Type B pancreatic cell (in vitro differentiated cells): ENCODE data around the gene ADGRL3. TPM values are rescaled to one million over a fixed set of nuclear protein-coding genes. Genes with fewer than 3 reads are reported as not detected.

ENCODE experiments used
- DNase-seq: peaks from one replicate; pipeline ENCODE4 v3.0.0; 2021; ENCODE audit warnings: mixed read lengths; ENCODE audit not compliant: unreplicated experiment; ENCODE audit errors: extremely low spot score
- H3K27ac Mint-ChIP-seq: 2 replicates; pipeline ENCODE4 v1.8.0; 2021; ENCODE audit warnings: mild to moderate bottlenecking, mixed read lengths
- H3K27me3 Mint-ChIP-seq: 2 replicates; pipeline ENCODE4 v1.8.0; 2021; ENCODE audit warnings: mixed read lengths
- H3K36me3 Mint-ChIP-seq: 2 replicates; pipeline ENCODE4 v1.8.0; 2021; ENCODE audit warnings: mixed read lengths
- H3K4me1 Mint-ChIP-seq: one replicate; pipeline ENCODE4 v1.8.0; 2021; ENCODE audit warnings: mixed read lengths; ENCODE audit not compliant: unreplicated experiment
- H3K4me3 Mint-ChIP-seq: 2 replicates; pipeline ENCODE4 v1.8.0; 2021; ENCODE audit warnings: mild to moderate bottlenecking, mixed read lengths
- H3K9me3 Mint-ChIP-seq: 2 replicates; pipeline ENCODE4 v1.8.0; 2021; ENCODE audit warnings: mixed read lengths
- total RNA-seq: library from RNA; stranded (reverse); gene quantifications from 2 replicates; pipeline ENCODE4 v1.2.1, GENCODE V29; 2021; ENCODE audit warnings: low replicate concordance
- TF ChIP-seq, protein P1 (sequence below): fragments of 200-600 bp; sonication (generic); conservative IDR thresholded peaks from 2 replicates; pipeline ENCODE4 v1.5.0; 2021; ENCODE audit warnings: antibody characterized with exemption, mild to moderate bottlenecking

Gene ADGRL3
- total RNA-seq, 1 donor from 2014 or later = 53.5 TPM

DNA sequence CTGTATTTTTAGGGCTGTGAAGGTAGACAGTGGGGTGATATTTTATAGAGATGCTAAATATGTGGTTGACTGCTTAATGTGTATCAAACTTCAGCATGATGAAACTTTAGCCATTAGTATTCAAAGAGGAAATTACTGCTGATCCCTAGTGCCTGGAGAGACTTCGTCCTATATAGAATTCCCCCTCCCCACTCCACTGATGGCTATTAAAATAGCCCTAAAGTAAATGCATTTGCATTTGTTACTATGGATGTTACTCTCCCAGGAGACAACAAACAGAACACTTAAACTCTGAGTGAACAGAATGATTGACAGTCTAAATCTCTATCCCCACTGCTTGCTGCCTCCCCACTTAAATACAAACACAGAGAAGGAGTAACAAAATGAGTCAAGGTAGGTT lies 39.1 kb downstream of the ADGRL3 start:
- H3K4me1 Mint-ChIP-seq = peaks cover 18% of the 10 kb centered on the region
- TF ChIP-seq, protein P1, sequence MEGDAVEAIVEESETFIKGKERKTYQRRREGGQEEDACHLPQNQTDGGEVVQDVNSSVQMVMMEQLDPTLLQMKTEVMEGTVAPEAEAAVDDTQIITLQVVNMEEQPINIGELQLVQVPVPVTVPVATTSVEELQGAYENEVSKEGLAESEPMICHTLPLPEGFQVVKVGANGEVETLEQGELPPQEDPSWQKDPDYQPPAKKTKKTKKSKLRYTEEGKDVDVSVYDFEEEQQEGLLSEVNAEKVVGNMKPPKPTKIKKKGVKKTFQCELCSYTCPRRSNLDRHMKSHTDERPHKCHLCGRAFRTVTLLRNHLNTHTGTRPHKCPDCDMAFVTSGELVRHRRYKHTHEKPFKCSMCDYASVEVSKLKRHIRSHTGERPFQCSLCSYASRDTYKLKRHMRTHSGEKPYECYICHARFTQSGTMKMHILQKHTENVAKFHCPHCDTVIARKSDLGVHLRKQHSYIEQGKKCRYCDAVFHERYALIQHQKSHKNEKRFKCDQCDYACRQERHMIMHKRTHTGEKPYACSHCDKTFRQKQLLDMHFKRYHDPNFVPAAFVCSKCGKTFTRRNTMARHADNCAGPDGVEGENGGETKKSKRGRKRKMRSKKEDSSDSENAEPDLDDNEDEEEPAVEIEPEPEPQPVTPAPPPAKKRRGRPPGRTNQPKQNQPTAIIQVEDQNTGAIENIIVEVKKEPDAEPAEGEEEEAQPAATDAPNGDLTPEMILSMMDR = no peak
- H3K4me3 Mint-ChIP-seq = no peak overlapping the region
- no peaks in the 10 kb centered on the region for H3K27me3 Mint-ChIP-seq
- peaks cover 3% of the 10 kb centered on the region for H3K36me3 Mint-ChIP-seq
- no peaks in the 10 kb centered on the region for H3K9me3 Mint-ChIP-seq
- no peak overlapping the region for H3K27ac Mint-ChIP-seq
- DNase-seq = no peak

DNA sequence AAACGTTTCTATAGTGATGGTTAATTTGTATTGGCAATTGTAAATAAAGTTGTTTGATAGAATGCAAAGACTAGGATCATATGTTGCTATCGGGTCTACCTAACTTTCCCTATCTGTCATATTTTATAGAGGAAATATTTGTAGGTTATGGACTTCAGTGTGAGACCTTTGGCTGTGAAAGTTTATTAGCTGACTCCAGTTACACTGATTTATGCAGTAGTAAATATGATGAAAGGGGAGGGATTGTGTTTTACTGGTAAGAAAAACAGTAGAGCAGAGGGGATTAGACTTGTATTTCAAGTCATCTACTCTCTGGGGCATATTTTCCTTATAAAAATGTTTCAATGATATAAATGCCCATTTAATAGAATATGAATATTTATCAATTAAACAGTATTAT lies 43.8 kb downstream of the ADGRL3 start:
- Mint-ChIP-seq H3K36me3 (peaks cover 3% of the 10 kb centered on the region), H3K27ac (no peak overlapping the region), H3K9me3 (no peaks in the 10 kb centered on the region), H3K27me3 (no peaks in the 10 kb centered on the region), H3K4me1 (peaks cover 32% of the 10 kb centered on the region), H3K4me3 (no peak overlapping the region)
- DNase-seq = no peak
- TF ChIP-seq, protein P1 = no peak

DNA sequence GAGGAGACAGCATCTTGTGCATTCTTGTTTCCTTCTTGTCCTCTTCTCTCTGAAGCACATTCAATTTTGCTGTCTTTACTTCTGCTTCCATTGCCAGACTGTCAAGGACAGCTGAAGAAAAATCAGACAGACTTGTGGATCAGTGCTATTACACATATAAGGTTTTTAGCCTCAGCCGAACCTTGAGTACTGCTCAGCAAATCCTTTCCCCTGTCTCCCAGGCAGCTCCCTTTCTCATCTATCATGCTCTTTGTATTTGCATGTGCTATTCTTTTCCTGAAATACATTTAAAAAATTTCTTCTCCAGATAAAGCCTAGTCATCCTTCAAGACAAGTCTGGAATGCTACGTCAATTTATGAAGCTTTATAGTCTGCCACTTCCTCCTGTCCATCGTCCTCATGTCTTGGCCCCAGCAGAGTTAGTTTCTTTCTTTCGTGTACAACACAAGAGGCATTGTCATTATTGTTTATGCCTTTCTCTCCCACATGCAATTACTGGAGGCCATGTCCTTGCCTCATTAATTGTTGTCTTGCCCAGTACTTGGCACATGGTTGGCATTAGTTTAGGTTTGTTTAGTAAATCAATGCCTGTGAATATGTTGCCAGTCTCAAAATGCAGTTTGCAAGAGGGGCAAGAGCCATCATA lies 45.1 kb downstream of the ADGRL3 start:
- Mint-ChIP-seq H3K4me1 (peaks cover 26% of the 10 kb centered on the region), H3K27me3 (no peaks in the 10 kb centered on the region), H3K9me3 (no peaks in the 10 kb centered on the region), H3K36me3 (no peaks in the 10 kb centered on the region), H3K27ac (no peak overlapping the region), H3K4me3 (peak overlapping the region; percentile 12)
- no peak for DNase-seq
- TF ChIP-seq, protein P1 = no peak

DNA sequence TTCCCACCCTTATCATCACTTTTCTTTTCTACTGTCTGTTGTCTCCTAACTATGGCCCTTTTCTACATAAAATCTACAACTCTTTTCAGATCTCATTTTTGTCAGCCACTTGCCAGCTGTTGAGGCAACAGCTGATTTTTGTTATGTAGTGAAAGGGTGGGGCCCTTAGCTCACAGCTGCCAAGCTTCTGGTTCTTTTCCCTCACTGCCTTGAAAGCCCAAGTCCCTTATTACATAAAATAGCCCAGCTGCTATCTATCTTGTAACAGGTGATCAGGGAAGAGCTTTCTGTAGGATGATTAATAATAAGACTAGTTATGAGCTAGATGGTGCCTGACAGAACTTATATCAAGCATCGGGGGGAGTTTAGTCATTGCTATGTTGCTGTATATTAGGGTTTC lies 45.9 kb downstream of the ADGRL3 start:
- Mint-ChIP-seq H3K27me3 (no peaks in the 10 kb centered on the region), H3K27ac (no peak overlapping the region), H3K36me3 (no peaks in the 10 kb centered on the region), H3K4me1 (peaks cover 27% of the 10 kb centered on the region), H3K4me3 (no peak overlapping the region), H3K9me3 (no peaks in the 10 kb centered on the region)
- TF ChIP-seq, protein P1 = no peak
- no peak for DNase-seq

DNA sequence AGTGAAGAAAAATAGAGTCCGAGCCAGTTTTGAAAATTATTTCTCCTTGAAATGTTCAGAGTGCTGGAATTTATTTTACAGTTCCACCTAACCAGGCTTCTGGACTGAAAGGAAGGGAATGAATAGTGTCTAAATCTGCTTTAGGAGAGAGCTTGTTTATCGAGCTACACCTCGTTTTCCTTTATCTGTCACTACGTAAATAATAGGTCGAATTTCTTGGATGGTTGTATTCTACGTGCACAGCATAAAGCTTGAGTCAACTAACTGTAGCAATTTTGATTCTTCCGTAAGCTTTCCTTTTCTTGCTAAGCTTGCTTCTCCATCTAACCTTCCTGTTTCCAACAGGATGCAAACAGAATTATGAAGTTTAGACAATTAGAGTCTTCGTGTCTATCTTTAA lies 48.6 kb downstream of the ADGRL3 start:
- no peak for DNase-seq
- TF ChIP-seq, protein P1 = no peak
- no peaks in the 10 kb centered on the region for H3K36me3 Mint-ChIP-seq
- H3K9me3 Mint-ChIP-seq = no peaks in the 10 kb centered on the region
- H3K4me3 Mint-ChIP-seq = no peak overlapping the region
- peaks cover 25% of the 10 kb centered on the region for H3K4me1 Mint-ChIP-seq
- H3K27ac Mint-ChIP-seq = no peak overlapping the region
- H3K27me3 Mint-ChIP-seq = no peaks in the 10 kb centered on the region
